Pancreas (tissue), 10 donors: ENCODE results near the gene PRELP. TPM values are rescaled to one million over a fixed set of nuclear protein-coding genes. Genes with fewer than 3 reads are reported as not detected.
A peak's percentile ranks its signal among the peaks of the same experiment; 100 is the strongest.

Experiments
- ATAC-seq, 4 donors: fragments of 200-7000 bp; cut with Tn5 transposase; one replicate each; pipeline versions ENCODE4 v1.8.0 to v1.9.1; 2020; ENCODE audit warnings: mild to moderate bottlenecking in 4 of 4, moderate library complexity in 4 of 4
- DNase-seq, 6 donors: peaks; one replicate each; pipeline ENCODE4 v3.0.0-alpha.2; 2020
- FAIRE-seq: peaks from 2 replicates; lab custom pipeline; 2012; peaks lifted over from hg19 to GRCh38; lab: Jason Lieb, UNC
- H3K27ac ChIP-seq, 4 donors: fragments of 200-600 bp; sonication (generic); 1 replicate in 3 of 4; 2 replicates in 1 of 4; pipeline versions ENCODE4 v1.5.0 to v1.8.0; 2020
- H3K27me3 ChIP-seq, 4 donors: fragments of 200-600 bp; one replicate each; pipeline ENCODE4 v1.8.0; 2021
- H3K36me3 ChIP-seq, 3 donors: fragments of 200-600 bp; sonication (generic) in 1 of 3; one replicate each; pipeline versions ENCODE4 v1.5.0 to v1.8.0; 2020 to 2021
- H3K4me1 ChIP-seq, 3 donors: fragments of 200-600 bp; one replicate each; pipeline ENCODE4 v1.8.0; 2021
- H3K4me3 ChIP-seq, 4 donors: fragments of 200-600 bp; sonication (generic) in 2 of 4; one replicate each; pipeline versions ENCODE4 v1.5.0 to v1.8.0; 2020 to 2021
- H3K9me3 ChIP-seq, 4 donors: fragments of 200-600 bp; one replicate each; pipeline ENCODE4 v1.8.0; 2021
- WGBS, 2 donors: extraction: QIAGEN DNeasy Blood & Tissue Kit; methylation state at CpG; one replicate each; pipeline ENCODE4 v1.1.7; 2013; 5-methylcytosine and 5-hydroxymethylcytosine counted together
- intact Hi-C, 3 donors: fragments of 100-400 bp; cut with DNase I; formaldehyde crosslinking; loops; one replicate each; pipeline versions ENCODE4 v1.11.1 to v1.14.2; 2022
- polyA plus RNA-seq, 2 donors: library from polyadenylated mRNA; stranded (reverse); fragments of 200-250 nt; gene quantifications; one replicate each; pipeline ENCODE4 v1.2.3, GENCODE V29; 2013
- total RNA-seq, 6 donors: library from RNA; stranded (reverse); fragmentation: NEBNext Ultra II Directional in 4 of 6; extraction: Animal tissue kit (Norgen Biotek cat#: 25700) in 4 of 6; gene quantifications; one replicate each; pipeline versions ENCODE4 v1.2.1 to v1.2.4, GENCODE V29; 2021 to 2023
- TF ChIP-seq, protein P1 (sequence below), 4 donors: fragments of 200-600 bp; sonication (generic) in 3 of 4; IDR thresholded peaks; one replicate each; pipeline versions ENCODE4 v1.5.0 to v1.8.0; 2021; ENCODE audit warnings: antibody characterized with exemption in 4 of 4
- donor health status: healthy with polysubstance abuse.
- donor health status: DM: no; HTN: no; CAD: no; lungs with moderate emphysema.
- donor health status: DM: no; HTN: no; CAD: no.
- donor health status: control.
- donor health status: control.
- donor health status: Bipolar disorder and iron deficiency.
- donor health status: DM: yes; HTN: yes; CAD: no.
- donor health status: DM: no; HTN: no; CAD: no.
- donor health status: DM: no; HTN: no; CAD: no.
- donor health status: DM: yes; HTN: yes; CAD: no.

PRELP gene
- total and polyA plus RNA-seq, 8 donors, result 1.2 to 6.6 (median 3.0) TPM

DNA sequence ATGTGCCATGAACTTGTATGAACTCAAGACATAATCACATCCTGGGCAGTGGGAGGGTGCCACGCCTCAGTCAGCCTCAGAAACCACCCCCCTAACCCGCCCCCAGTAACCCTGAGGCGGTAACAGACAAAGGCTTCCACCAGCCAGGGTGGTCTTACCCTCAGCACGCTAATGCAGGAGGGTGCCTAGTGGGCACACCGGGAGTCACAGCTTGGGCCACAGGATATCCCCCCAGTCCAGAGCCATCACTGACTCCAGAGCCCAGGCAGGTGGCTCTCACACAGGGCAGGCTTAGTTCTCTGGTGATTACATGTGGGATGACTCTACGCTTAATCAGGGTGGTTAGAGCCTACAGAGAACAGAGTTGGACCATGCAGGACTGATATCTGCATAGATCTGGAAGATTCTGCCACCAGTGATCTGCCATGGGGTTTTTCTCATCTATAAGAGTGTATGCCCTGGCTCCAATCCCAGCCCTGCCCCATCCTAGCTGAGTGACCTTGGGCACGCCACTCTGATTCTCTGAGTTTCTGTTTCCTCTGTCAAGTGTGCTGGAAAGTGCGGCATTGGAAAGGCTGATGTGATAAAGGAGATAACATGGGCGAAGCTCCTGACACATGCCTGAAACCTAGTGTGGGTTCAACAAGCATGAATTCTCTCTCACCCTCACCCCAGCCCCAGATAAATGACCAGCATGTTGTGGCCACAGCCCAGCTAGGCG, 45.6 kb downstream of the PRELP start:
- Histone ChIP-seq H3K9me3 (no peaks in the 10 kb centered on the region), H3K36me3 (no peaks in the 10 kb centered on the region), H3K27me3 (no peaks in the 10 kb centered on the region), H3K4me1 (peaks cover 11 to 32% (median 15%) of the 10 kb centered on the region in 3 donors), H3K27ac (peak overlapping the region in 1 of 4 donors; percentile 17), H3K4me3 (no peak overlapping the region)
- ATAC-seq, result peak; percentile 30 to 65 (median 50)
- TF ChIP-seq, protein P1, sequence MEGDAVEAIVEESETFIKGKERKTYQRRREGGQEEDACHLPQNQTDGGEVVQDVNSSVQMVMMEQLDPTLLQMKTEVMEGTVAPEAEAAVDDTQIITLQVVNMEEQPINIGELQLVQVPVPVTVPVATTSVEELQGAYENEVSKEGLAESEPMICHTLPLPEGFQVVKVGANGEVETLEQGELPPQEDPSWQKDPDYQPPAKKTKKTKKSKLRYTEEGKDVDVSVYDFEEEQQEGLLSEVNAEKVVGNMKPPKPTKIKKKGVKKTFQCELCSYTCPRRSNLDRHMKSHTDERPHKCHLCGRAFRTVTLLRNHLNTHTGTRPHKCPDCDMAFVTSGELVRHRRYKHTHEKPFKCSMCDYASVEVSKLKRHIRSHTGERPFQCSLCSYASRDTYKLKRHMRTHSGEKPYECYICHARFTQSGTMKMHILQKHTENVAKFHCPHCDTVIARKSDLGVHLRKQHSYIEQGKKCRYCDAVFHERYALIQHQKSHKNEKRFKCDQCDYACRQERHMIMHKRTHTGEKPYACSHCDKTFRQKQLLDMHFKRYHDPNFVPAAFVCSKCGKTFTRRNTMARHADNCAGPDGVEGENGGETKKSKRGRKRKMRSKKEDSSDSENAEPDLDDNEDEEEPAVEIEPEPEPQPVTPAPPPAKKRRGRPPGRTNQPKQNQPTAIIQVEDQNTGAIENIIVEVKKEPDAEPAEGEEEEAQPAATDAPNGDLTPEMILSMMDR (IDR thresholded peaks at IDR 0.05), result no peak
- FAIRE-seq, result no peak
- DNase-seq, result peak in 3 of 6 donors; percentile 39 to 61 (median 59)
- intact Hi-C loops, result no loop called here
- WGBS, 2 donors, result 69 to 70% methylated on average over 10 of the region's 10 CpGs

DNA sequence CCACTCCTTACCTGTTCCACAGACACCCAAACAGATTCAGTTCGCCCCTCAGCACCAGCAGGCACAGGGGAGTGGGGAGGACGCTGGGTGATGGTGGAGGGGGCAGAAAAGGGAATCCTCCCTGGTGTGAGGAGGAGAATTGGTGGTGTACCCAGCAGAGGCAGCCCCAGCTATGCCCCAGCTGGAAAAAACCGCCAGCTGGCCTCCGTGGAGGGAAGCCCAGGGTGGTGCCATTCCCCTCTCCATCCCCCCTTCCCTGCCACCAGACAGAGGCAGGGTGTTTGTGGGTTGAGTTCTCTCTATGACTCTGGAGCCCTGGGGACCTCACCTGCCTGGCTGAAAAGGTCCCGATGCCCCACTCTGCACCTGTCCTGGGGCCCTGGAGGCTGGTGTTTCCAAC, 46.2 kb downstream of the PRELP start:
- Histone ChIP-seq H3K4me1 (peaks cover 11 to 32% (median 15%) of the 10 kb centered on the region in 3 donors), H3K27ac (peak overlapping the region in 1 of 4 donors; percentile 17), H3K9me3 (no peaks in the 10 kb centered on the region), H3K27me3 (no peaks in the 10 kb centered on the region), H3K36me3 (no peaks in the 10 kb centered on the region), H3K4me3 (no peak overlapping the region)
- no peak for FAIRE-seq
- no peak for ATAC-seq
- DNase-seq, result no peak
- intact Hi-C loops, result no loop called here
- TF ChIP-seq, protein P1 (IDR thresholded peaks at IDR 0.05), result no peak
- WGBS, 2 donors, result 79 to 86% methylated on average over 5 of the region's 5 CpGs

- no peak overlapping the region for H3K4me3 ChIP-seq
- no peaks in the 10 kb centered on the region for H3K9me3 ChIP-seq
- no peak for DNase-seq
- intact Hi-C loops, result no loop called here
- H3K36me3 ChIP-seq, result no peaks in the 10 kb centered on the region
- no peaks in the 10 kb centered on the region for H3K27me3 ChIP-seq
- FAIRE-seq, result no peak
- no peak overlapping the region for H3K27ac ChIP-seq
- ATAC-seq, result no peak
- 79 to 84% methylated on average over 11 of the region's 11 CpGs for WGBS, 2 donors
- peaks cover 11 to 32% (median 15%) of the 10 kb centered on the region in 3 donors for H3K4me1 ChIP-seq
- TF ChIP-seq, protein P1 (IDR thresholded peaks at IDR 0.05), result no peak
These were observed 46.6 kb downstream of the PRELP start for GRCh38 chr1:203522237-203522636.

GRCh38 chr1:203523667-203524066, 48.1 kb downstream of the PRELP start:
- DNase-seq (no peak), FAIRE-seq (no peak), ATAC-seq (no peak)
- intact Hi-C loops, result no loop called here
- Histone ChIP-seq H3K27me3 (no peaks in the 10 kb centered on the region), H3K4me3 (no peak overlapping the region), H3K27ac (no peak overlapping the region), H3K4me1 (peaks cover 11 to 29% (median 14%) of the 10 kb centered on the region in 3 donors), H3K9me3 (no peaks in the 10 kb centered on the region), H3K36me3 (no peaks in the 10 kb centered on the region)
- 94 to 96% methylated on average over 6 of the region's 6 CpGs for WGBS, 2 donors
- TF ChIP-seq, protein P1 (IDR thresholded peaks at IDR 0.05), result no peak

GRCh38 chr1:203524152-203524551, 48.5 kb downstream of the PRELP start:
- 77 to 81% methylated on average over 4 of the region's 4 CpGs for WGBS, 2 donors
- intact Hi-C loops, result no loop called here
- DNase-seq (no peak), FAIRE-seq (no peak), ATAC-seq (no peak)
- TF ChIP-seq, protein P1 (IDR thresholded peaks at IDR 0.05), result no peak
- Histone ChIP-seq H3K4me1 (peaks cover 9 to 24% (median 11%) of the 10 kb centered on the region in 3 donors), H3K9me3 (no peaks in the 10 kb centered on the region), H3K36me3 (no peaks in the 10 kb centered on the region), H3K27ac (no peak overlapping the region), H3K4me3 (no peak overlapping the region), H3K27me3 (no peaks in the 10 kb centered on the region)
